Large intestine (tissue), 3 donors: ENCODE measurements around the gene SLC35D3. TPM values are rescaled to one million over a fixed set of nuclear protein-coding genes. Genes with fewer than 3 reads are reported as not detected.
"Not testable (repeated sequence)": the region's sequence is repeated elsewhere in the genome, so short reads cannot be mapped to it uniquely, and the experiment has no call there.

ENCODE experiments used
- DNase-seq, 2 donors: peaks; one replicate each; pipeline versions ENCODE4 v3.0.0 to v3.0.0-alpha.2; 2013
- H3K27ac ChIP-seq: one replicate; pipeline ENCODE4 v1.5.1; 2013; ENCODE audit warnings: low read length
- H3K27me3 ChIP-seq: 2 replicates; pipeline ENCODE4 v1.6.1; 2013; ENCODE audit warnings: low read length; ENCODE audit not compliant: control insufficient read depth, insufficient read depth
- H3K36me3 ChIP-seq: 2 replicates; pipeline ENCODE4 v1.6.1; 2013; ENCODE audit warnings: low read length; ENCODE audit not compliant: control insufficient read depth, insufficient read depth
- H3K4me1 ChIP-seq: one replicate; pipeline ENCODE4 v1.6.1; 2013; ENCODE audit warnings: low read length; ENCODE audit not compliant: control insufficient read depth, insufficient read depth
- H3K4me3 ChIP-seq: one replicate; pipeline ENCODE4 v1.5.1; 2013; ENCODE audit warnings: low read length
- H3K9me3 ChIP-seq: one replicate; pipeline ENCODE4 v1.6.1; 2013; ENCODE audit warnings: mild to moderate bottlenecking, low read depth, low read length, moderate library complexity; ENCODE audit not compliant: control insufficient read depth
- WGBS: methylation state at CpG from one replicate; pipeline ENCODE4 v1.1.5; 2013; ENCODE audit warnings: low lambda C conversion rate; ENCODE audit not compliant: insufficient coverage; 5-methylcytosine and 5-hydroxymethylcytosine counted together
- polyA plus RNA-seq: library from polyadenylated mRNA; unstranded; fragments of 120-200 nt; gene quantifications from one replicate; pipeline ENCODE4 v1.2.1, GENCODE V29; 2013

The SLC35D3 gene
- polyA plus RNA-seq, 1 donor, result 0.49 TPM

- WGBS, result 100% methylated on average over 1 of the region's 4 CpGs
- H3K36me3 ChIP-seq, result no peaks in the 10 kb centered on the region
- peak overlapping the region; percentile 22 for H3K27ac ChIP-seq
- peaks cover 21% of the 10 kb centered on the region for H3K4me1 ChIP-seq
- H3K4me3 ChIP-seq, result no peak overlapping the region
- DNase-seq, result peak; percentile 36 to 71
- no peaks in the 10 kb centered on the region for H3K9me3 ChIP-seq
- no peaks in the 10 kb centered on the region for H3K27me3 ChIP-seq
Measured at GRCh38 chr6:136962661-136963060, 40.6 kb downstream of the SLC35D3 start.

- no CpG with 5 or more reads among the region's 2 CpGs for WGBS
- H3K9me3 ChIP-seq, result no peaks in the 10 kb centered on the region
- H3K4me1 ChIP-seq, result peaks cover 21% of the 10 kb centered on the region
- no peak overlapping the region for H3K4me3 ChIP-seq
- no peak overlapping the region for H3K27ac ChIP-seq
- H3K27me3 ChIP-seq, result no peaks in the 10 kb centered on the region
- no peaks in the 10 kb centered on the region for H3K36me3 ChIP-seq
- no peak for DNase-seq
Measured at GRCh38 chr6:136963259-136963658, 41.2 kb downstream of the SLC35D3 start.

- H3K9me3 ChIP-seq, result no peaks in the 10 kb centered on the region
- no peak overlapping the region for H3K27ac ChIP-seq
- peaks cover 14% of the 10 kb centered on the region for H3K4me1 ChIP-seq
- whole genome bisulfite sequencing, result no CpG with 5 or more reads among the region's 2 CpGs
- no peaks in the 10 kb centered on the region for H3K36me3 ChIP-seq
- peak in 1 of 2 donors; percentile 63 for DNase-seq
- H3K27me3 ChIP-seq, result no peaks in the 10 kb centered on the region
- H3K4me3 ChIP-seq, result no peak overlapping the region
Measured at GRCh38 chr6:136964398-136964797, 42.3 kb downstream of the SLC35D3 start.

- H3K4me1 ChIP-seq, result peaks cover 8% of the 10 kb centered on the region
Measured at GRCh38 chr6:136967876-136968752, 46.0 kb downstream of the SLC35D3 start.

GRCh38 chr6:136968837-136969236, 46.7 kb downstream of the SLC35D3 start:
- no peak overlapping the region for H3K27ac ChIP-seq
- H3K27me3 ChIP-seq, result no peaks in the 10 kb centered on the region
- H3K36me3 ChIP-seq, result no peaks in the 10 kb centered on the region
- H3K9me3 ChIP-seq, result no peaks in the 10 kb centered on the region
- DNase-seq, result no peak
- no peak overlapping the region for H3K4me3 ChIP-seq
- 100% methylated on average over 1 of the region's 7 CpGs for WGBS
- H3K4me1 ChIP-seq, result peaks cover 8% of the 10 kb centered on the region

More at GRCh38 chr6:136967876-136968752, 46.0 kb downstream of the SLC35D3 start:
- Histone ChIP-seq H3K27ac (no peak overlapping the region), H3K4me3 (no peak overlapping the region), H3K36me3 (no peaks in the 10 kb centered on the region), H3K9me3 (no peaks in the 10 kb centered on the region), H3K27me3 (no peaks in the 10 kb centered on the region)
- DNase-seq, result peak; percentile 66 to 71
- 80% methylated on average over 2 of the region's 19 CpGs for WGBS

GRCh38 chr6:136969433-136969832, 47.3 kb downstream of the SLC35D3 start:
- no peak overlapping the region for H3K4me3 ChIP-seq
- H3K4me1 ChIP-seq, result peaks cover 2% of the 10 kb centered on the region
- DNase-seq, result no peak
- no peaks in the 10 kb centered on the region for H3K9me3 ChIP-seq
- WGBS, result no CpG with 5 or more reads among the region's 5 CpGs
- H3K27me3 ChIP-seq, result no peaks in the 10 kb centered on the region
- H3K36me3 ChIP-seq, result no peaks in the 10 kb centered on the region
- H3K27ac ChIP-seq, result peak overlapping the region; percentile 13

GRCh38 chr6:136969930-136970329, 47.8 kb downstream of the SLC35D3 start:
- no peaks in the 10 kb centered on the region for H3K27me3 ChIP-seq
- no peaks in the 10 kb centered on the region for H3K4me1 ChIP-seq
- H3K9me3 ChIP-seq, result no peaks in the 10 kb centered on the region
- H3K4me3 ChIP-seq, result no peak overlapping the region
- no peaks in the 10 kb centered on the region for H3K36me3 ChIP-seq
- peak in 1 of 2 donors; percentile 35 for DNase-seq
- no CpG with 5 or more reads among the region's 4 CpGs for WGBS
- H3K27ac ChIP-seq, result peak overlapping the region; percentile 13

- no peaks in the 10 kb centered on the region for H3K4me1 ChIP-seq
- H3K9me3 ChIP-seq, result no peaks in the 10 kb centered on the region
- no peak overlapping the region for H3K4me3 ChIP-seq
- H3K27ac ChIP-seq, result no peak overlapping the region
- H3K27me3 ChIP-seq, result no peaks in the 10 kb centered on the region
- H3K36me3 ChIP-seq, result no peaks in the 10 kb centered on the region
- 92% methylated on average over 2 of the region's 6 CpGs for WGBS
- DNase-seq, result no peak
Measured at GRCh38 chr6:136971609-136972008, 49.5 kb downstream of the SLC35D3 start.

GRCh38 chr6:136973781-136974180, 51.7 kb downstream of the SLC35D3 start:
- WGBS, result no CpG with 5 or more reads among the region's 8 CpGs

More at GRCh38 chr6:136973781-136974180, 51.7 kb downstream of the SLC35D3 start:
- not testable (repeated sequence) for H3K27me3 ChIP-seq, H3K36me3 ChIP-seq, H3K9me3 ChIP-seq, H3K4me3 ChIP-seq, DNase-seq, H3K4me1 ChIP-seq, H3K27ac ChIP-seq
